Measurements from ENCODE around the gene CALML6. TPM values are rescaled to one million over a fixed set of nuclear protein-coding genes. Genes with fewer than 3 reads are reported as not detected.
A peak's percentile ranks its signal among the peaks of the same experiment; 100 is the strongest.

Gene CALML6
- total and polyA plus RNA-seq, 10 of the 15 experiments (the other 5 are each of a cell fraction or from before 2014, with no cell fraction given) = 0.07 to 1.3 (median 0.21) TPM; not detected in 5

DNA sequence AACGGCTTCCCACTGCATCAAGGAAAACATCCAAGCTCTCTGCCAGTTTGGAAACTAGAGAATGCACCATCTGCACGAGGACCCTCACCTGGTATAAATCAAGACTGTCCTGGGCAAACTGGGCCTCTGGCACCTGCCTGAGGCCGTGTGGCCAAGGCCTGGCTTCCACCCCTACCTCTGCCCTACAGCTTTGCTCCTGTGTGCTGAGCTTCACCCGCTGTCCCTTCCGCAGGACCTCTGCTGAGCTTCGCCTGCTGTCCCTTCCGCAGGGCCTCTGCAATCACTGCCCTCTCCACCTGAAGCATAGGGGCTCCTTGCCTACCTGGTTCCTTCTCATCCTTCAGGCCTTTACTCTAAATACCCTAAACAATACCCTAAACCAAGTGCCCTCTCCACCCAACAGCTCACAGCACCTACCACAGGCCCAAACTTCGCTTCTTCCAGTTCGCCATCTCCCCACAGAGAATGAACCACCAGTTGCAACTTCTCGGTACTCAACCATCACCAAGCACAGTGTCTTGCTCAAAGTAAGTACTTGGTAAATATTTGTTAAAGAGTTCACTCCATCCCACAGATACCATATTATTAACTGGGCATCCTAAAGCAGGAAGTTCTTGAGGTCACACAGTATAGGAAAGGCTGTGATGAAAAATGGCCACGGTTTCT is 42.6 kb upstream of the CALML6 start (continued):
- TF ChIP-seq ZBED1 (IDR thresholded peaks at IDR 0.05; ENCODE audit: borderline replicate concordance) (no peak), CHD2 (IDR thresholded peaks at IDR 0.05; ENCODE audit: borderline replicate concordance, low read depth, low read length) (no peak)

DNA sequence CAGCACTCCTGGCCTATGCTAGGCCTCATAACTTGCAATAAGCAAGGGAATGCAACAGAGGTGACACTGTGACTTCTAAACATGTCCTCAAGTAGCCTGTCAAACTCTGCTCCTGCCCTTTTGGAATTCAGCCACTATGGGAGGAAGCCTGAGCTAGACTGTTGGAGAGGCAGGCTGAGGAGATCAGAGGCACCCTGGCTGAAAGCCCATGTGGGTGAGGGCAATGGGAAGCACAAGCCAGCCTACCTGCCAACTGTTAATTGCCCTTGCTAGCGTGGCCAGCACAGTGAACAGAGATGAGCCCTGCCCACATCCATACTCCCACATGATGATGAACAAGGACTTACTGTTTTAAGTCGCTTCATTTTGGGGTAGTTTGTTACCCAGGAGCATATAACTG is 41.9 kb upstream of the CALML6 start:
- no peak overlapping the region for H2AFZ ChIP-seq (ENCODE audit: control insufficient read depth, low read depth, low read length)
- POLR2A ChIA-PET = interaction anchor here (1.0 kb wide), 1 partner anchor 10 kb away, joined by 4 read pairs; no protein-coding TSS in a partner anchor
- H3K4me2 ChIP-seq (ENCODE audit: control insufficient read depth, insufficient read depth) = no peak overlapping the region
- no peak for ATAC-seq
- H3K9ac ChIP-seq (ENCODE audit: control insufficient read depth, insufficient read depth, low read length) = no peak overlapping the region
- H3K79me2 ChIP-seq (ENCODE audit: control insufficient read depth, insufficient read depth, low read length) = peaks cover 90% of the 10 kb centered on the region
- RAD21 ChIA-PET (ENCODE audit: unreplicated experiment) = interaction anchor here (0.6 kb wide), 1 partner anchor 9 kb away, joined by 4 read pairs; no protein-coding TSS in a partner anchor
- TF ChIP-seq, protein P1, sequence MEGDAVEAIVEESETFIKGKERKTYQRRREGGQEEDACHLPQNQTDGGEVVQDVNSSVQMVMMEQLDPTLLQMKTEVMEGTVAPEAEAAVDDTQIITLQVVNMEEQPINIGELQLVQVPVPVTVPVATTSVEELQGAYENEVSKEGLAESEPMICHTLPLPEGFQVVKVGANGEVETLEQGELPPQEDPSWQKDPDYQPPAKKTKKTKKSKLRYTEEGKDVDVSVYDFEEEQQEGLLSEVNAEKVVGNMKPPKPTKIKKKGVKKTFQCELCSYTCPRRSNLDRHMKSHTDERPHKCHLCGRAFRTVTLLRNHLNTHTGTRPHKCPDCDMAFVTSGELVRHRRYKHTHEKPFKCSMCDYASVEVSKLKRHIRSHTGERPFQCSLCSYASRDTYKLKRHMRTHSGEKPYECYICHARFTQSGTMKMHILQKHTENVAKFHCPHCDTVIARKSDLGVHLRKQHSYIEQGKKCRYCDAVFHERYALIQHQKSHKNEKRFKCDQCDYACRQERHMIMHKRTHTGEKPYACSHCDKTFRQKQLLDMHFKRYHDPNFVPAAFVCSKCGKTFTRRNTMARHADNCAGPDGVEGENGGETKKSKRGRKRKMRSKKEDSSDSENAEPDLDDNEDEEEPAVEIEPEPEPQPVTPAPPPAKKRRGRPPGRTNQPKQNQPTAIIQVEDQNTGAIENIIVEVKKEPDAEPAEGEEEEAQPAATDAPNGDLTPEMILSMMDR (IDR thresholded peaks at IDR 0.05 in 2 of 3, conservative IDR thresholded peaks at IDR 0.05 in 1 of 3; ENCODE audit: control insufficient read depth in 2 of 3, extremely low read depth in 1 of 3, insufficient read depth in 1 of 3, low read depth in 3 of 3, low read length in 3 of 3) = no peak
- TF ChIP-seq, protein P2, sequence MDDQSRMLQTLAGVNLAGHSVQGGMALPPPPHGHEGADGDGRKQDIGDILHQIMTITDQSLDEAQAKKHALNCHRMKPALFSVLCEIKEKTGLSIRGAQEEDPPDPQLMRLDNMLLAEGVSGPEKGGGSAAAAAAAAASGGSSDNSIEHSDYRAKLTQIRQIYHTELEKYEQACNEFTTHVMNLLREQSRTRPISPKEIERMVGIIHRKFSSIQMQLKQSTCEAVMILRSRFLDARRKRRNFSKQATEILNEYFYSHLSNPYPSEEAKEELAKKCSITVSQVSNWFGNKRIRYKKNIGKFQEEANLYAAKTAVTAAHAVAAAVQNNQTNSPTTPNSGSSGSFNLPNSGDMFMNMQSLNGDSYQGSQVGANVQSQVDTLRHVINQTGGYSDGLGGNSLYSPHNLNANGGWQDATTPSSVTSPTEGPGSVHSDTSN (IDR thresholded peaks at IDR 0.05; ENCODE audit: insufficient replicate concordance, low read depth, low read length) = no peak
- TF ChIP-seq GABPA (IDR thresholded peaks at IDR 0.05; ENCODE audit: low read depth) (no peak), FOS (IDR thresholded peaks at IDR 0.05; ENCODE audit: borderline replicate concordance, extremely low read depth, insufficient read length) (no peak), SMARCA5 (IDR thresholded peaks at IDR 0.05) (no peak), POLR2A (IDR thresholded peaks at IDR 0.05; ENCODE audit: low read depth, low read length) (peak; percentile 33; the same call in 1 of the 2 replicates), EED (IDR thresholded peaks at IDR 0.05; ENCODE audit: low read depth) (no peak), SIN3A (IDR thresholded peaks at IDR 0.05; ENCODE audit: low read depth, low read length) (no peak)
- DNase-seq (ENCODE audit: low read depth, low spot score) = no peak
- peaks cover 32 to 36% of the 10 kb centered on the region in 2 experiments; a peak in 3 of 4 replicates for H3K36me3 ChIP-seq (ENCODE audit: control insufficient read depth in 2 of 2, insufficient read depth in 2 of 2, low read length in 1 of 2)
- SMC1A ChIA-PET (ENCODE audit: uncharacterized antibody, unreplicated experiment) = no interaction called here
- no TSS peak for BruUV-seq (replicated peaks)
- no peak overlapping the region for H3K27ac ChIP-seq (ENCODE audit: control insufficient read depth, insufficient read depth)
- no peak overlapping the region for H3K4me3 ChIP-seq
- peaks cover 36% of the 10 kb centered on the region for H4K20me1 ChIP-seq (ENCODE audit: control insufficient read depth, insufficient read depth)
- CTCF ChIA-PET = no interaction called here
- FAIRE-seq = no peak
- no peaks in the 10 kb centered on the region; the same call in 2 of the 3 replicates for H3K9me3 ChIP-seq (replicated peaks; ENCODE audit: control insufficient read depth, insufficient read depth, low read length)
- WGBS (ENCODE audit: insufficient coverage, insufficient replicate concordance, low lambda C conversion rate, missing lambda C conversion rate) = 100% methylated on average over 2 of the region's 2 CpGs
- intact Hi-C loops (cut with micrococcal nuclease; ENCODE audit: unreplicated experiment) (no loop called here), in situ Hi-C loops (cut with MboI) (no loop called here)
- no peaks in the 10 kb centered on the region for H3K27me3 ChIP-seq (replicated peaks in 1 of 2; ENCODE audit: control insufficient read depth in 2 of 2, insufficient read depth in 2 of 2, low read length in 1 of 2)
- peaks cover 12% of the 10 kb centered on the region for H3K4me1 ChIP-seq (ENCODE audit: control insufficient read depth, insufficient read depth, low read length)

All from GM12878 (cell line).